ENCODE measurements around the gene ATP6V0B. TPM values are rescaled to one million over a fixed set of nuclear protein-coding genes. Genes with fewer than 3 reads are reported as not detected.

ATP6V0B gene
- total RNA-seq, 1 donor from 2014 or later: 123 TPM

GRCh38 chr1:44016041-44016889 is 41.5 kb downstream of the ATP6V0B start:
- Mint-ChIP-seq H3K27ac (ENCODE audit: unreplicated experiment) (no peak overlapping the region), H3K36me3 (ENCODE audit: low read depth) (peaks cover 6% of the 10 kb centered on the region)
- TF ChIP-seq CTCF (IDR thresholded peaks at IDR 0.05): no peak

GRCh38 chr1:44016890-44017400 is 42.2 kb downstream of the ATP6V0B start:
- H3K27ac Mint-ChIP-seq (ENCODE audit: unreplicated experiment): no peak overlapping the region
- no peaks in the 10 kb centered on the region for H3K9me3 Mint-ChIP-seq (ENCODE audit: low read depth)
- H3K4me3 Mint-ChIP-seq (ENCODE audit: unreplicated experiment): no peak overlapping the region
- peaks cover 21% of the 10 kb centered on the region for H3K4me1 Mint-ChIP-seq (ENCODE audit: low read depth)
- H3K36me3 Mint-ChIP-seq (ENCODE audit: low read depth): peaks cover 9% of the 10 kb centered on the region
- no peak for DNase-seq (ENCODE audit: low spot score)
- no peak for TF ChIP-seq CTCF (IDR thresholded peaks at IDR 0.05)
- H3K27me3 Mint-ChIP-seq (ENCODE audit: low read depth): no peaks in the 10 kb centered on the region

More at GRCh38 chr1:44016041-44016889, 41.5 kb downstream of the ATP6V0B start:
- H3K27me3 Mint-ChIP-seq (ENCODE audit: low read depth): no peaks in the 10 kb centered on the region
- peaks cover 21% of the 10 kb centered on the region for H3K4me1 Mint-ChIP-seq (ENCODE audit: low read depth)
- DNase-seq (ENCODE audit: low spot score): no peak
- H3K9me3 Mint-ChIP-seq (ENCODE audit: low read depth): no peaks in the 10 kb centered on the region
- no peak overlapping the region for H3K4me3 Mint-ChIP-seq (ENCODE audit: unreplicated experiment)

GRCh38 chr1:44019466-44019948 is 44.7 kb downstream of the ATP6V0B start:
- DNase-seq (ENCODE audit: low spot score): no peak
- Mint-ChIP-seq H3K36me3 (ENCODE audit: low read depth) (peaks cover 13% of the 10 kb centered on the region), H3K27me3 (ENCODE audit: low read depth) (no peaks in the 10 kb centered on the region), H3K9me3 (ENCODE audit: low read depth) (no peaks in the 10 kb centered on the region), H3K4me3 (ENCODE audit: unreplicated experiment) (no peak overlapping the region), H3K4me1 (ENCODE audit: low read depth) (peaks cover 14% of the 10 kb centered on the region), H3K27ac (ENCODE audit: unreplicated experiment) (no peak overlapping the region)
- no peak for TF ChIP-seq CTCF (IDR thresholded peaks at IDR 0.05)

- no peak for DNase-seq (ENCODE audit: low spot score)
- Mint-ChIP-seq H3K4me3 (ENCODE audit: unreplicated experiment) (no peak overlapping the region), H3K4me1 (ENCODE audit: low read depth) (peaks cover 10% of the 10 kb centered on the region), H3K9me3 (ENCODE audit: low read depth) (no peaks in the 10 kb centered on the region), H3K27me3 (ENCODE audit: low read depth) (no peaks in the 10 kb centered on the region), H3K27ac (ENCODE audit: unreplicated experiment) (no peak overlapping the region), H3K36me3 (ENCODE audit: low read depth) (peaks cover 17% of the 10 kb centered on the region)
- TF ChIP-seq CTCF (IDR thresholded peaks at IDR 0.05): no peak
Measured at GRCh38 chr1:44020464-44020863, 45.7 kb downstream of the ATP6V0B start.

- no peaks in the 10 kb centered on the region for H3K9me3 Mint-ChIP-seq (ENCODE audit: low read depth)
- DNase-seq (ENCODE audit: low spot score): no peak
- H3K36me3 Mint-ChIP-seq (ENCODE audit: low read depth): peaks cover 17% of the 10 kb centered on the region
- peaks cover 6% of the 10 kb centered on the region for H3K4me1 Mint-ChIP-seq (ENCODE audit: low read depth)
- TF ChIP-seq CTCF (IDR thresholded peaks at IDR 0.05): no peak
- H3K27ac Mint-ChIP-seq (ENCODE audit: unreplicated experiment): no peak overlapping the region
- no peaks in the 10 kb centered on the region for H3K27me3 Mint-ChIP-seq (ENCODE audit: low read depth)
- H3K4me3 Mint-ChIP-seq (ENCODE audit: unreplicated experiment): no peak overlapping the region
Measured at GRCh38 chr1:44021156-44021555, 46.4 kb downstream of the ATP6V0B start.

All from chondrocyte (in vitro differentiated cells).